Stomach smooth muscle (tissue), 2 donors: ENCODE results near the gene YWHAG.

ENCODE experiments used
- H3K27ac ChIP-seq: one replicate; pipeline ENCODE4 v1.7.0; 2013; ENCODE audit warnings: mild to moderate bottlenecking, low read length, inconsistent platforms
- H3K27me3 ChIP-seq, 2 donors: one replicate each; pipeline ENCODE4 v1.7.0; 2013; ENCODE audit warnings: low read length in 2 of 2; ENCODE audit not compliant: insufficient read depth in 2 of 2, control insufficient read depth in 1 of 2
- H3K36me3 ChIP-seq, 2 donors: one replicate each; pipeline ENCODE4 v1.7.0; 2013; ENCODE audit warnings: low read length in 2 of 2; ENCODE audit not compliant: control insufficient read depth in 2 of 2, insufficient read depth in 2 of 2
- H3K4me1 ChIP-seq: one replicate; pipeline ENCODE4 v1.7.0; 2013; ENCODE audit warnings: low read length; ENCODE audit not compliant: control insufficient read depth, insufficient read depth
- H3K4me3 ChIP-seq, 2 donors: one replicate each; pipeline ENCODE4 v1.7.0; 2013; ENCODE audit warnings: low read length in 2 of 2
- H3K9ac ChIP-seq, 2 donors: one replicate each; pipeline ENCODE4 v1.7.0; 2013; ENCODE audit warnings: low read length in 2 of 2, mild to moderate bottlenecking in 1 of 2
- H3K9me3 ChIP-seq, 2 donors: one replicate each; pipeline ENCODE4 v1.7.0; 2013; ENCODE audit warnings: low read length in 2 of 2; ENCODE audit not compliant: control insufficient read depth in 2 of 2
- donor health status: healthy.
- donor health status: Pancreatic carcinoma.

Gene YWHAG

DNA sequence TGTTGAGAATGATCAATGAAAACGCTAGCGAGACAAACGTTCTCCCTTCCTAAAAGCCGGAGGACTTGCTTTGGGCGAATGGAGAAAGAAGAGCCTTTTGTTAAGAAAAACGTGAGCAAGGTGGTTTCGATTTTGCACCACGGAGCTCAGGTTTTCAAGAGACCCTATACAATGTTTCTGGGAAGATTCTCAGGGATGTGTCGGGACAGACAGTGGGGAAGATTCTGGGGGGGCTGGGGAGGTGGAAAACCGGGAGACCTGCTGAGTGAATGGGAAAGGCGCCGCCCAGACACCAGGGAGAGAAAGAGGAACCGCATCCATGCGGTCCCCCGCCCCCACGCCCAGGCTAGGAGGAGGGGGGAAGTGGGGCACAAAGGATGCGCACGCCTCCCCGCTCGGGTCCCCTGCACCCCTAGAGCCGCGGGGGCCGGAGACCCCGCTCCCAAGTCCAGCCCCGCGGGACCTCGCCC, 745 bp downstream of the YWHAG start:
- Histone ChIP-seq H3K4me3 (peak overlapping the region; percentile 85 to 90), H3K4me1 (peaks cover 16% of the 10 kb centered on the region)

DNA sequence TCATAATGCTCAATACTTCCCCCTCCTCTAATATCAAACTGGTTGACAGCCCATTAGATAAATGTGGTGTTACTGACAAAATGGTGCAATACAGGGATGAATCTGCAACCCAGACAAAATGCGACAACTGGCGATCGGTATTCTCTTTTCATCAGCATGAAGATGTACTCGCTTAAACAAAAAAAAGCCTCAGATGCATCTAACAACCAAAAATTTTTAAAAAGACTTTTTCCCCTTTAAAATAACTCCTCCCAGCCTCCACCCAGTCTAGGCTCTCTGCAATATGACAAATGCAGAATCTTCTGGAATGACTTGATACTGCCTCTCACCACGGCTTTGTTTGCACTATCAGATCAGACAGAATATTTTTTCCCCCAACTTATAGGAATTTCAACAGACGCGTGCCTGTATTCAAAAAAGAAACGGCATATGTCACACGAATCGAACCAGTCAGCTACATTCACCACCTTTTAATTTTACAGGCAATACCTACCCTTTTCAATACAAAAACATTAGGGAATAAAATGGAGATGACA, 1.2 kb downstream of the YWHAG start:
- peak overlapping the region; percentile 85 to 90 for H3K4me3 ChIP-seq
- peaks cover 16% of the 10 kb centered on the region for H3K4me1 ChIP-seq
- no peaks in the 10 kb centered on the region for H3K27me3 ChIP-seq
- H3K9ac ChIP-seq = peak overlapping the region; percentile 86 to 89
- H3K9me3 ChIP-seq = no peaks in the 10 kb centered on the region
- H3K36me3 ChIP-seq = no peaks in the 10 kb centered on the region
- H3K27ac ChIP-seq = peak overlapping the region; percentile 95

More for the DNA sequence above, 745 bp downstream of the YWHAG start:
- H3K27me3 ChIP-seq = no peaks in the 10 kb centered on the region
- H3K9ac ChIP-seq = peak overlapping the region; percentile 86 to 89
- no peaks in the 10 kb centered on the region for H3K36me3 ChIP-seq
- no peaks in the 10 kb centered on the region for H3K9me3 ChIP-seq
- peak overlapping the region; percentile 95 for H3K27ac ChIP-seq

DNA sequence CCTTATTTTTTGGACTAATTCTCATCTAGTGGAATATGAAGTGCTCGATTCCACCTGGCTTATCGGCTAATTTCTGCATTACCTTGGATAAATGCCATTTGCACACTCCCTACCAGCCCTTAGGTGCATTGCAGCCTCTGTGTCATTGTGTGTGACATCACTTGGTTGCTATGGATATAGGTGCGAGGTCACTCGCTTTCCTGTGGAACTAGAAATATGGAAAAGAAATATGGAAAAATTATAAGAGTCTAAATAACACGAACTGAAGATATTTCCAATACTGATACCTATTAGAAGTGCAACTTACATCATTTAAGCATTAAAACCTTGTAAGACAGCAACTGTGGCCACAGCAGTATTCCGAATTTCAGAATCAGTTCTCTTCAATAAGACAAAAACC, 2.0 kb downstream of the YWHAG start:
- no peaks in the 10 kb centered on the region for H3K27me3 ChIP-seq
- no peak overlapping the region for H3K27ac ChIP-seq
- H3K9ac ChIP-seq = peak overlapping the region in 1 of 2 donors; percentile 89
- no peaks in the 10 kb centered on the region for H3K9me3 ChIP-seq
- no peaks in the 10 kb centered on the region for H3K36me3 ChIP-seq
- H3K4me3 ChIP-seq = peak overlapping the region; percentile 85 to 90
- peaks cover 24% of the 10 kb centered on the region for H3K4me1 ChIP-seq

GRCh38 chr7:76356115-76356514, 2.7 kb downstream of the YWHAG start:
- no peaks in the 10 kb centered on the region for H3K27me3 ChIP-seq
- no peaks in the 10 kb centered on the region for H3K9me3 ChIP-seq
- no peak overlapping the region for H3K9ac ChIP-seq
- H3K27ac ChIP-seq = no peak overlapping the region
- peaks cover 25% of the 10 kb centered on the region for H3K4me1 ChIP-seq
- H3K36me3 ChIP-seq = no peaks in the 10 kb centered on the region
- H3K4me3 ChIP-seq = no peak overlapping the region

- Histone ChIP-seq H3K9ac (no peak overlapping the region), H3K36me3 (no peaks in the 10 kb centered on the region), H3K27me3 (no peaks in the 10 kb centered on the region), H3K4me3 (no peak overlapping the region), H3K4me1 (peaks cover 25% of the 10 kb centered on the region), H3K9me3 (no peaks in the 10 kb centered on the region), H3K27ac (no peak overlapping the region)
These were observed 3.6 kb downstream of the YWHAG start for GRCh38 chr7:76354981-76355730.

- Histone ChIP-seq H3K36me3 (peaks cover 0 to 6% of the 10 kb centered on the region in 2 donors), H3K4me1 (peaks cover 19% of the 10 kb centered on the region), H3K27ac (no peak overlapping the region), H3K4me3 (no peak overlapping the region), H3K9ac (no peak overlapping the region), H3K27me3 (no peaks in the 10 kb centered on the region), H3K9me3 (no peaks in the 10 kb centered on the region)
These were observed 4.3 kb downstream of the YWHAG start for GRCh38 chr7:76354516-76354915.

GRCh38 chr7:76353744-76354143, 5.0 kb downstream of the YWHAG start:
- Histone ChIP-seq H3K36me3 (peaks cover 0 to 9% of the 10 kb centered on the region in 2 donors), H3K9ac (no peak overlapping the region), H3K27ac (no peak overlapping the region), H3K4me3 (no peak overlapping the region), H3K9me3 (no peaks in the 10 kb centered on the region), H3K27me3 (no peaks in the 10 kb centered on the region), H3K4me1 (peaks cover 18% of the 10 kb centered on the region)

GRCh38 chr7:76352193-76352592, 6.6 kb downstream of the YWHAG start:
- no peaks in the 10 kb centered on the region for H3K9me3 ChIP-seq
- H3K9ac ChIP-seq = no peak overlapping the region
- H3K4me1 ChIP-seq = peaks cover 18% of the 10 kb centered on the region
- no peaks in the 10 kb centered on the region for H3K27me3 ChIP-seq
- peak overlapping the region in 1 of 2 donors; percentile 29 for H3K4me3 ChIP-seq
- H3K27ac ChIP-seq = no peak overlapping the region
- peaks cover under 1 to 9% of the 10 kb centered on the region in 2 donors for H3K36me3 ChIP-seq

DNA sequence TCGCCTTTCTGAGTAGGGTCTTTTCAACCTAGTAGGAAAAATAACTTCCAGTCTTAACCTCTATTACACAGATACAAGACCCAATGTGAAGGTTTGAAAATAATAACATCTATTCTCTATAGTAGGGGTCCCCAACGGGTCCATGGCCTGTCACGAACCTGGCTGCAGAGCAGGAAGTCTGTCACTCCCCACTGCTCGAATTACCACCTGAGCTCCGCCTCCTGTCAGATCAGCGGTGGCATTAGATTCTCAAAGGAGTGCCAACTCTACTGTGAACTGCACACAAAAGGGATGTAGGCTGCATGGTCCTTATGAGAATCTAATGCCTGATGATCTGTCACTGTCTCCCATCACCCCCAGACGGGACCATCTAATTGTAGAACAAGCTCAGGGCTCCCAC, 7.4 kb downstream of the YWHAG start:
- no peak overlapping the region for H3K9ac ChIP-seq

DNA sequence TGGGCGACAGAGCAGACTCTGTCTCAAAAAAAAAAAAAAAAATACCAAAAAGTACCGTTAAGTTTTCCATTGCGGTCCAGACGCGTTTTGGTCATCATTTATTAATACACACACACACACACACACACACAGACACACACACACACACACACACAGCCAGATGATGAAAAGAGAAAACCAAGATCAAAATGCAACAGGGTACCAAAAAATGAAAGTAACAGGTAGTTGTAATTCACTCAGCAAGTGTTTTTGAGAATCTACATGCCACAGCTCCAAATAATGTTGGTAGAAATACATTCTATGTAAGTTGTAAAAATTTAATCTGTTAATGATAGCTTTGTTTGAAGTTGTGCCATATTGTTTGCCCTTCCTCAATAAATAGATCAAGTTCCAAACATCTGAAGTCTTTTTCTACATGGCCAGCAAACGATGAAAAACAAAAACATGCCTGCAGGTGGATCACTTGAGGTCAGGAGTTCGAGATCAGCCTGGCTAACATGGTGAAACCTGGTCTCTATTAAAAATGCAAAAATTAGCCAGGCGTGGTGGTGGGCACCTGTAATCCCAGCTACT, 9.4 kb downstream of the YWHAG start:
- Histone ChIP-seq H3K27me3 (no peaks in the 10 kb centered on the region), H3K4me3 (no peak overlapping the region), H3K27ac (no peak overlapping the region), H3K9ac (no peak overlapping the region), H3K36me3 (peaks cover 21 to 31% of the 10 kb centered on the region in 2 donors), H3K4me1 (peaks cover 16% of the 10 kb centered on the region), H3K9me3 (no peaks in the 10 kb centered on the region)

More for the DNA sequence above, 7.4 kb downstream of the YWHAG start:
- Histone ChIP-seq H3K36me3 (peaks cover 9 to 18% of the 10 kb centered on the region in 2 donors), H3K4me3 (no peak overlapping the region), H3K9me3 (no peaks in the 10 kb centered on the region), H3K27ac (no peak overlapping the region), H3K27me3 (no peaks in the 10 kb centered on the region), H3K4me1 (peaks cover 19% of the 10 kb centered on the region)

DNA sequence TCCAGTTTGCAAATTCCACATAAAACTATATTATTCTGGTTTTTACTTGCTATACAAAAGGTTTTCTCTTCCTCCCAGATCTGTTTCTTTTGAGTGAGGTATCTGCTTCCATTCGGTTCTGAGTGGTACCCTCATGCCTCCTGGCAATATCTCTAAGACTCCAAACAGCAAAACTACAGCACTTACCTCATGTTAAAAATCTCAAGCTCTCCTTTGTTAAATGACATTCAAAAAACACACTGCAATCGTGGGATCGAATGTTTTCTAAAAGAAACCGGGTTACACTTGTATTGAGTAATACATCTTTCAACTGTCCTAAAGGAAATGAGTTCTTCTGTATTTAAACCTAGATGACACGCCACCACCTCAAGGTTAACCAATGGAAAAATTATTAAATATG, 11.1 kb downstream of the YWHAG start:
- no peaks in the 10 kb centered on the region for H3K9me3 ChIP-seq
- H3K9ac ChIP-seq = no peak overlapping the region
- H3K27me3 ChIP-seq = no peaks in the 10 kb centered on the region
- no peak overlapping the region for H3K27ac ChIP-seq
- H3K36me3 ChIP-seq = peaks cover 27 to 38% of the 10 kb centered on the region in 2 donors
- H3K4me1 ChIP-seq = peaks cover 16% of the 10 kb centered on the region
- H3K4me3 ChIP-seq = no peak overlapping the region
